Panc1 (cell line): Measurements from ENCODE around the gene PRKAG2.

Experiments
- SIN3A ChIP-seq: IDR thresholded peaks from 2 replicates; pipeline ENCODE4 v1.6.1; 2012; ENCODE audit warnings: low read depth, mild to moderate bottlenecking, low read length, moderate library complexity, borderline replicate concordance; ENCODE audit not compliant: insufficient read depth
- TF ChIP-seq, protein P1 (sequence below): fragments of 450-650 bp; IDR thresholded peaks from 2 replicates; pipeline ENCODE4 v1.5.1; 2017; ENCODE audit warnings: mild to moderate bottlenecking
- TF ChIP-seq, protein P2 (sequence below), 2 experiments: IDR thresholded peaks; 2 replicates each; pipeline ENCODE4 v1.6.1; 2011 to 2012; ENCODE audit warnings: low read depth in 2 of 2, control low read depth in 1 of 2, low read length in 1 of 2, mild to moderate bottlenecking in 1 of 2, moderate library complexity in 1 of 2; ENCODE audit not compliant: insufficient read depth in 1 of 2

DNA sequence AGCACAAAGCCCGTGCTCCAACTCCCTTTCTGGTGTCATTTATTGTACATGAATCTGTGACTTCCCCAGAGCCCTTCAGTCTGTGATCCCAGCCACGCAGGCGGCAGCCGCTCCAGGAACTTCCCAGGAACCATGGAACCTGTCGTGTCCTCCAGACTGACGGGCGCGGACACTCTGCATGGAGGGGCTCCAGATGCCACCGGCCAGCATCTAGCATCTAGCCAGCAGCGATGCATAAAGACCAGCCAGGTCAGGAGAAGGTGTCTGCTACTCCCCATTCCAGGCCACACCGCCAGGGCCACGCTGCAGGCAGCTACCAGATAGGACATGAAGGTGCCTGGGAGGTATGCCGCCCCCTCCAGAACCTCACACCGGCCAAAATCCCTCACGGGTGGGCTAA is 77.4 kb downstream of the PRKAG2 start:
- TF ChIP-seq, protein P1, sequence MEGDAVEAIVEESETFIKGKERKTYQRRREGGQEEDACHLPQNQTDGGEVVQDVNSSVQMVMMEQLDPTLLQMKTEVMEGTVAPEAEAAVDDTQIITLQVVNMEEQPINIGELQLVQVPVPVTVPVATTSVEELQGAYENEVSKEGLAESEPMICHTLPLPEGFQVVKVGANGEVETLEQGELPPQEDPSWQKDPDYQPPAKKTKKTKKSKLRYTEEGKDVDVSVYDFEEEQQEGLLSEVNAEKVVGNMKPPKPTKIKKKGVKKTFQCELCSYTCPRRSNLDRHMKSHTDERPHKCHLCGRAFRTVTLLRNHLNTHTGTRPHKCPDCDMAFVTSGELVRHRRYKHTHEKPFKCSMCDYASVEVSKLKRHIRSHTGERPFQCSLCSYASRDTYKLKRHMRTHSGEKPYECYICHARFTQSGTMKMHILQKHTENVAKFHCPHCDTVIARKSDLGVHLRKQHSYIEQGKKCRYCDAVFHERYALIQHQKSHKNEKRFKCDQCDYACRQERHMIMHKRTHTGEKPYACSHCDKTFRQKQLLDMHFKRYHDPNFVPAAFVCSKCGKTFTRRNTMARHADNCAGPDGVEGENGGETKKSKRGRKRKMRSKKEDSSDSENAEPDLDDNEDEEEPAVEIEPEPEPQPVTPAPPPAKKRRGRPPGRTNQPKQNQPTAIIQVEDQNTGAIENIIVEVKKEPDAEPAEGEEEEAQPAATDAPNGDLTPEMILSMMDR: no peak
- no peak for TF ChIP-seq SIN3A
- TF ChIP-seq, protein P2, sequence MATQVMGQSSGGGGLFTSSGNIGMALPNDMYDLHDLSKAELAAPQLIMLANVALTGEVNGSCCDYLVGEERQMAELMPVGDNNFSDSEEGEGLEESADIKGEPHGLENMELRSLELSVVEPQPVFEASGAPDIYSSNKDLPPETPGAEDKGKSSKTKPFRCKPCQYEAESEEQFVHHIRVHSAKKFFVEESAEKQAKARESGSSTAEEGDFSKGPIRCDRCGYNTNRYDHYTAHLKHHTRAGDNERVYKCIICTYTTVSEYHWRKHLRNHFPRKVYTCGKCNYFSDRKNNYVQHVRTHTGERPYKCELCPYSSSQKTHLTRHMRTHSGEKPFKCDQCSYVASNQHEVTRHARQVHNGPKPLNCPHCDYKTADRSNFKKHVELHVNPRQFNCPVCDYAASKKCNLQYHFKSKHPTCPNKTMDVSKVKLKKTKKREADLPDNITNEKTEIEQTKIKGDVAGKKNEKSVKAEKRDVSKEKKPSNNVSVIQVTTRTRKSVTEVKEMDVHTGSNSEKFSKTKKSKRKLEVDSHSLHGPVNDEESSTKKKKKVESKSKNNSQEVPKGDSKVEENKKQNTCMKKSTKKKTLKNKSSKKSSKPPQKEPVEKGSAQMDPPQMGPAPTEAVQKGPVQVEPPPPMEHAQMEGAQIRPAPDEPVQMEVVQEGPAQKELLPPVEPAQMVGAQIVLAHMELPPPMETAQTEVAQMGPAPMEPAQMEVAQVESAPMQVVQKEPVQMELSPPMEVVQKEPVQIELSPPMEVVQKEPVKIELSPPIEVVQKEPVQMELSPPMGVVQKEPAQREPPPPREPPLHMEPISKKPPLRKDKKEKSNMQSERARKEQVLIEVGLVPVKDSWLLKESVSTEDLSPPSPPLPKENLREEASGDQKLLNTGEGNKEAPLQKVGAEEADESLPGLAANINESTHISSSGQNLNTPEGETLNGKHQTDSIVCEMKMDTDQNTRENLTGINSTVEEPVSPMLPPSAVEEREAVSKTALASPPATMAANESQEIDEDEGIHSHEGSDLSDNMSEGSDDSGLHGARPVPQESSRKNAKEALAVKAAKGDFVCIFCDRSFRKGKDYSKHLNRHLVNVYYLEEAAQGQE (IDR thresholded peaks at IDR 0.05; ENCODE audit: insufficient read depth in 1 of 2, low read depth in 2 of 2, low read length in 1 of 2): no peak
